ENCODE measurements around the gene INPP1. TPM values are rescaled to one million over a fixed set of nuclear protein-coding genes. Genes with fewer than 3 reads are reported as not detected.

The INPP1 gene
- total and polyA plus RNA-seq, 2 of the 8 experiments (the other 6 are each of a cell fraction or from before 2014, with no cell fraction given), result 0.88 to 3.0 TPM

GRCh38 chr2:190351955-190352354 lies 8.6 kb downstream of the INPP1 start:
- H3K9ac ChIP-seq (replicated peaks in 1 of 4; ENCODE audit: extremely low read depth in 1 of 4, low read depth in 3 of 4, low read length in 3 of 4), result no peak overlapping the region
- no peak overlapping the region for H3K14ac ChIP-seq (ENCODE audit: insufficient read length)
- no peak overlapping the region for H2BK12ac ChIP-seq (ENCODE audit: low read depth, low read length)
- H3K27ac ChIP-seq (ENCODE audit: low read depth, low read length), result no peak overlapping the region
- ChIA-PET POLR2A (ENCODE audit: partially characterized antibody) (interaction anchor here (0.6 kb wide), 2 partner anchors 12 to 614 kb away, joined by 3 read pairs; no protein-coding TSS in a partner anchor), CTCF (ENCODE audit: partially characterized antibody) (interaction anchor here (0.6 to 1.2 kb wide), 3 partner anchors 14 to 1027 kb away, joined by 3 to 4 read pairs (median 3); no protein-coding TSS in a partner anchor)
- no peak overlapping the region for H3K18ac ChIP-seq (ENCODE audit: extremely low read depth, low read length)
- no peak overlapping the region for H2BK20ac ChIP-seq (ENCODE audit: low read length)
- no peak overlapping the region for H2BK5ac ChIP-seq (ENCODE audit: low read depth, low read length)
- FAIRE-seq, result no peak
- DNase-seq (ENCODE audit: low read depth in 1 of 2, low spot score in 2 of 2), result no peak
- no peak overlapping the region for H4K8ac ChIP-seq (ENCODE audit: extremely low read depth, insufficient read depth, low read length)
- no peak overlapping the region for H3K4me2 ChIP-seq (ENCODE audit: insufficient read depth in 1 of 2, low read depth in 2 of 2, low read length in 2 of 2)
- no peak overlapping the region for H2BK120ac ChIP-seq (replicated peaks; ENCODE audit: low read depth, low read length)
- no peaks in the 10 kb centered on the region for H3K79me2 ChIP-seq (ENCODE audit: control insufficient read depth in 1 of 2, insufficient read depth in 2 of 2, low read length in 2 of 2)
- no peak overlapping the region for H4K5ac ChIP-seq (ENCODE audit: insufficient read length, low read depth, low read length)
- no peak overlapping the region for H3K56ac ChIP-seq (replicated peaks; ENCODE audit: insufficient read length, low read depth, low read length)
- H3K4me1 ChIP-seq (replicated peaks in 1 of 4; ENCODE audit: control insufficient read depth in 3 of 4, insufficient read depth in 4 of 4, low read length in 3 of 4), result no peaks in the 10 kb centered on the region
- no peak overlapping the region for H2AFZ ChIP-seq (ENCODE audit: low read length)
- H3K27me3 ChIP-seq (replicated peaks in 1 of 4; ENCODE audit: control insufficient read depth in 3 of 4, extremely low read depth in 1 of 4, insufficient read depth in 3 of 4, low read length in 3 of 4), result no peaks in the 10 kb centered on the region
- no peak overlapping the region for H4K91ac ChIP-seq (replicated peaks; ENCODE audit: insufficient read length, low read length)
- H3K36me3 ChIP-seq (ENCODE audit: control insufficient read depth in 2 of 4, insufficient read depth in 4 of 4, low read length in 3 of 4), result no peaks in the 10 kb centered on the region
- H4K20me1 ChIP-seq (replicated peaks in 1 of 2; ENCODE audit: control insufficient read depth in 1 of 2, insufficient read depth in 2 of 2, low read length in 2 of 2), result no peaks in the 10 kb centered on the region
- H2BK15ac ChIP-seq (ENCODE audit: low read length), result no peak overlapping the region
- H3K79me1 ChIP-seq (ENCODE audit: low read depth, low read length), result no peaks in the 10 kb centered on the region
- H3K4me3 ChIP-seq (ENCODE audit: extremely low read depth in 1 of 4, insufficient read depth in 2 of 4, low read depth in 3 of 4, low read length in 4 of 4), result no peak overlapping the region
- no peaks in the 10 kb centered on the region for H3K23me2 ChIP-seq (ENCODE audit: low read depth, low read length)
- no peak overlapping the region for H3K23ac ChIP-seq (ENCODE audit: insufficient read length)
- H3K4ac ChIP-seq (replicated peaks; ENCODE audit: insufficient read length, low read depth, low read length), result no peak overlapping the region
- no peaks in the 10 kb centered on the region for H3K9me3 ChIP-seq (ENCODE audit: insufficient read depth in 2 of 2, low read depth in 1 of 2, low read length in 1 of 2)
- no peak overlapping the region for H2AK5ac ChIP-seq (ENCODE audit: low read depth, low read length)
- WGBS, 2 experiments (ENCODE audit: extremely low coverage in 1 of 2, insufficient coverage in 1 of 2, insufficient read length in 1 of 2, insufficient replicate concordance in 2 of 2, low coverage in 1 of 2, low lambda C conversion rate in 2 of 2, missing lambda C conversion rate in 1 of 2), result 75% methylated on average over 3 of the region's 3 CpGs; no CpG with 5 or more reads in 1 of the 2 experiments
- TF ChIP-seq CEBPB (IDR thresholded peaks at IDR 0.05; ENCODE audit: low read depth, low read length) (no peak), ATF3 (IDR thresholded peaks at IDR 0.05; ENCODE audit: insufficient read depth, low read depth, low read length) (no peak)

All from H1 (cell line).